ENCODE measurements around the gene NGF. TPM values are rescaled to one million over a fixed set of nuclear protein-coding genes. Genes with fewer than 3 reads are reported as not detected.

NGF gene
- total RNA-seq, 2 donors from 2014 or later: 5.1 to 12.0 TPM

- TF ChIP-seq, protein P1, sequence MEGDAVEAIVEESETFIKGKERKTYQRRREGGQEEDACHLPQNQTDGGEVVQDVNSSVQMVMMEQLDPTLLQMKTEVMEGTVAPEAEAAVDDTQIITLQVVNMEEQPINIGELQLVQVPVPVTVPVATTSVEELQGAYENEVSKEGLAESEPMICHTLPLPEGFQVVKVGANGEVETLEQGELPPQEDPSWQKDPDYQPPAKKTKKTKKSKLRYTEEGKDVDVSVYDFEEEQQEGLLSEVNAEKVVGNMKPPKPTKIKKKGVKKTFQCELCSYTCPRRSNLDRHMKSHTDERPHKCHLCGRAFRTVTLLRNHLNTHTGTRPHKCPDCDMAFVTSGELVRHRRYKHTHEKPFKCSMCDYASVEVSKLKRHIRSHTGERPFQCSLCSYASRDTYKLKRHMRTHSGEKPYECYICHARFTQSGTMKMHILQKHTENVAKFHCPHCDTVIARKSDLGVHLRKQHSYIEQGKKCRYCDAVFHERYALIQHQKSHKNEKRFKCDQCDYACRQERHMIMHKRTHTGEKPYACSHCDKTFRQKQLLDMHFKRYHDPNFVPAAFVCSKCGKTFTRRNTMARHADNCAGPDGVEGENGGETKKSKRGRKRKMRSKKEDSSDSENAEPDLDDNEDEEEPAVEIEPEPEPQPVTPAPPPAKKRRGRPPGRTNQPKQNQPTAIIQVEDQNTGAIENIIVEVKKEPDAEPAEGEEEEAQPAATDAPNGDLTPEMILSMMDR (IDR thresholded peaks at IDR 0.05): no peak
Measured at GRCh38 chr1:115332813-115333608, 5.0 kb downstream of the NGF start.

DNA sequence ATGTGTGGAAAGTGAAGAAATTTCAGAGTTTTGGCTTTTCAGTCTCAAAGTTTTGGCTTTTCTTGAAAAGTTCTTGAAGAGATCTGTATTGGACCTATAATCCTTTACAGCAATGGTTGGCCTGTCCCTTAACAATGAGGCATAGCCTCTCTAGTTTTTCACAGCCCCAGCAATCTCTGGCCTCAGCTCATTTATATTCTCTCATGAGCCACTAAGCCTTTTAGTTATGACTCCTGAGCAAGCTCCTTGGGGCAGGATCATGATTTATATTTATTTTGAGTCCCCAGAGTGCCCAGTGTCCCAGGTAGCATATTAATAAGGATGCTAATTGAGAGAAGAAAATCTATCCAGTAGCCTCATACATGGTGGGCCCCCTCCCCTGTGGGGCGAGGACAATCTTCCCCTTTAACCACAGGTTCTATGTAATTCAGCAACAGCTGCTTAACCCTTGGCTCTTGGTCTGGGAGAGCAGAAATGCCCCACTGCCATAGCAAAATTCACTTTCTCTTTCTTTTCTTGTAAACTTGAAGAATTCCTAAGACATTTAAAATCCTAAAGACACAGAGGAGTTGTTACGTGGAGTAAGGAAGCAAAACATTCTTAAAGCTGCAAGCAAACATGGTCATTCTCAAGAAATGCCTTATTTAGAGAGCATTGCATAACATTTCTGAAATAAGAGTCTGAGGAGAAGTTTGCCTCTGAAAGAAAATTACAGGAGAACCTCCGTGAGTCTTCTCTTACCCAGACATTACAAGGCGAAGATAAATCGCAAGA is 6.3 kb downstream of the NGF start:
- Histone ChIP-seq H3K27me3 (no peaks in the 10 kb centered on the region), H3K36me3 (no peaks in the 10 kb centered on the region), H3K27ac (peak overlapping the region; percentile 59 to 67), H3K9me3 (no peaks in the 10 kb centered on the region), H3K4me3 (no peak overlapping the region), H3K4me1 (peaks cover 0 to 37% of the 10 kb centered on the region in 2 donors)
- TF ChIP-seq, protein P1 (IDR thresholded peaks at IDR 0.05): no peak
- DNase-seq (ENCODE audit: low spot score): no peak

More at GRCh38 chr1:115332813-115333608, 5.0 kb downstream of the NGF start:
- peaks cover 0 to 43% of the 10 kb centered on the region in 2 donors for H3K4me1 ChIP-seq
- peak; percentile 77 for DNase-seq (ENCODE audit: low spot score)
- H3K4me3 ChIP-seq: peak overlapping the region in 1 of 2 donors; percentile 2
- H3K27ac ChIP-seq: peak overlapping the region; percentile 59 to 67
- no peaks in the 10 kb centered on the region for H3K36me3 ChIP-seq
- H3K27me3 ChIP-seq: no peaks in the 10 kb centered on the region
- no peaks in the 10 kb centered on the region for H3K9me3 ChIP-seq

GRCh38 chr1:115330480-115331013 is 7.5 kb downstream of the NGF start:
- Histone ChIP-seq H3K36me3 (no peaks in the 10 kb centered on the region), H3K27me3 (no peaks in the 10 kb centered on the region), H3K4me3 (no peak overlapping the region), H3K27ac (peak overlapping the region; percentile 59 to 67), H3K9me3 (no peaks in the 10 kb centered on the region), H3K4me1 (peaks cover 0 to 37% of the 10 kb centered on the region in 2 donors)
- no peak for DNase-seq (ENCODE audit: low spot score)
- TF ChIP-seq, protein P1 (IDR thresholded peaks at IDR 0.05): no peak

GRCh38 chr1:115329965-115330364 is 8.1 kb downstream of the NGF start:
- TF ChIP-seq, protein P1 (IDR thresholded peaks at IDR 0.05): no peak
- no peak for DNase-seq (ENCODE audit: low spot score)
- H3K9me3 ChIP-seq: no peaks in the 10 kb centered on the region
- H3K27ac ChIP-seq: peak overlapping the region; percentile 59 to 67
- H3K27me3 ChIP-seq: no peaks in the 10 kb centered on the region
- no peaks in the 10 kb centered on the region for H3K36me3 ChIP-seq
- peaks cover 0 to 33% of the 10 kb centered on the region in 2 donors for H3K4me1 ChIP-seq
- no peak overlapping the region for H3K4me3 ChIP-seq

DNA sequence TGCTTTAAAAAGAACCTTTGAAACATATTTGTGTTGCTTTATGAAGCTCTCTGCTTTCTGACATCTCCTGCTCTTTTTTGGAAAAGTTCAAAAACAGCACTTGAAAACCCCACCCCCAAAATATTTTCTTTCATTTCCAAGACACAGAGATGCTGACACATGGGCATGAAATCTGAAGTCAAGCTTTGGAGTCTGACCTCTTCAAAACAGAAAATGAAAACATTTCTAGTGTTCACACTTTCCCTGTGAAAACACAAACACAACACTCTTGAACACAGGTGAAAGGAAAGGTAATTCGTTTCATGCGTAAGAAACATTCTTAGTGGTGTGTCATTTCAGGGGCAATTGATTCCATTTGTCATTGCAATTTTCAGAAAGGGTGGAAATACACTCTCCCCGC is 10.8 kb downstream of the NGF start:
- no peaks in the 10 kb centered on the region for H3K27me3 ChIP-seq
- peaks cover 0 to 19% of the 10 kb centered on the region in 2 donors for H3K4me1 ChIP-seq
- H3K4me3 ChIP-seq: no peak overlapping the region
- H3K27ac ChIP-seq: no peak overlapping the region
- no peaks in the 10 kb centered on the region for H3K36me3 ChIP-seq
- TF ChIP-seq, protein P1 (IDR thresholded peaks at IDR 0.05): no peak
- DNase-seq (ENCODE audit: low spot score): no peak
- no peaks in the 10 kb centered on the region for H3K9me3 ChIP-seq

Data from right atrium auricular region (tissue), 2 donors.